HepG2 (cell line): ENCODE data around the gene TBL3. TPM values are rescaled to one million over a fixed set of nuclear protein-coding genes. Genes with fewer than 3 reads are reported as not detected.
A peak's percentile ranks its signal among the peaks of the same experiment; 100 is the strongest.

ENCODE experiments used
- GATAD1 ChIP-seq: IDR thresholded peaks from 2 replicates; pipeline ENCODE4 v1.6.1; 2016; ENCODE audit warnings: missing genetic modification reagents, missing compliant biosample characterization
- GRHL1 ChIP-seq: sonication (generic); formaldehyde crosslinking; conservative IDR thresholded peaks from 2 replicates; pipeline ENCODE4 v1.8.0; 2022; ENCODE audit warnings: missing genetic modification reagents
- HCFC1 ChIP-seq: fragments of 150-350 bp; IDR thresholded peaks from 2 replicates; pipeline ENCODE4 v1.6.1; 2014; ENCODE audit warnings: low read depth, low read length
- MNT ChIP-seq: fragments of 450-650 bp; IDR thresholded peaks from 2 replicates; pipeline ENCODE4 v1.6.1; 2016
- NFKBIZ ChIP-seq: IDR thresholded peaks from 2 replicates; pipeline ENCODE4 v1.6.1; 2018; ENCODE audit warnings: missing genetic modification reagents, missing compliant biosample characterization
- PLRG1 ChIP-seq: fragments of 450-650 bp; conservative IDR thresholded peaks from 2 replicates; pipeline ENCODE4 v1.6.1; 2016
- RFXAP ChIP-seq: sonication (generic); formaldehyde crosslinking; IDR thresholded peaks from 2 replicates; pipeline ENCODE4 v1.4.0; 2020; ENCODE audit warnings: missing genetic modification reagents, borderline replicate concordance
- RNF219 ChIP-seq: sonication (generic); formaldehyde crosslinking; IDR thresholded peaks from 2 replicates; pipeline ENCODE4 v1.5.0; 2020; ENCODE audit warnings: mild to moderate bottlenecking, missing genetic modification reagents
- UBTF ChIP-seq: sonication (generic); formaldehyde crosslinking; IDR thresholded peaks from 2 replicates; pipeline ENCODE4 v1.4.0; 2020; ENCODE audit warnings: mild to moderate bottlenecking, missing genetic modification reagents
- YEATS4 ChIP-seq: sonication (generic); formaldehyde crosslinking; IDR thresholded peaks from 2 replicates; pipeline ENCODE4 v1.4.0; 2020; ENCODE audit warnings: missing genetic modification reagents, borderline replicate concordance
- ZBTB44 ChIP-seq: sonication (generic); formaldehyde crosslinking; IDR thresholded peaks from 2 replicates; pipeline ENCODE4 v1.4.0; 2020; ENCODE audit warnings: missing genetic modification reagents
- ZGPAT ChIP-seq: IDR thresholded peaks from 2 replicates; pipeline ENCODE4 v1.6.1; 2016; ENCODE audit warnings: mild to moderate bottlenecking
- ZNF10 ChIP-seq: sonication (generic); formaldehyde crosslinking; IDR thresholded peaks from 2 replicates; pipeline ENCODE4 v1.4.0; 2020; ENCODE audit warnings: mild to moderate bottlenecking, low read depth, missing genetic modification reagents, borderline replicate concordance
- polyA plus RNA-seq, 8 experiments: library from polyadenylated mRNA; depleted of rRNA in 3 of 8; stranded (reverse) in 7 of 8; unstranded in 1 of 8; fragments of >200 nt; fragmentation: Illumina TruSeq in 4 of 8; extraction: Trizol in 4 of 8; gene quantifications; 2 replicates each; pipeline versions ENCODE4 v1.2.1 to v1.2.3, GENCODE V29; 2011 to 2016; ENCODE audit warnings: low read depth in 4 of 8, missing spikeins in 1 of 8, mixed read lengths in 1 of 8; ENCODE audit not compliant: insufficient read depth in 1 of 8
- total RNA-seq, 5 experiments: library from RNA; depleted of rRNA; stranded (reverse); fragments of >200 nt; fragmentation: Illumina TruSeq; extraction: Trizol; gene quantifications; 2 replicates each; pipeline ENCODE4 v1.2.3, GENCODE V29; 2016; ENCODE audit warnings: low read depth in 1 of 5
- TF ChIP-seq, protein P1 (sequence below): sonication (generic); formaldehyde crosslinking; conservative IDR thresholded peaks from 2 replicates; pipeline ENCODE4 v1.4.0; 2020; ENCODE audit warnings: missing genetic modification reagents

The TBL3 gene
- total and polyA plus RNA-seq, 2 of the 13 experiments (the other 11 are each of a cell fraction or from before 2014, with no cell fraction given): 16.8 to 38.0 TPM

DNA sequence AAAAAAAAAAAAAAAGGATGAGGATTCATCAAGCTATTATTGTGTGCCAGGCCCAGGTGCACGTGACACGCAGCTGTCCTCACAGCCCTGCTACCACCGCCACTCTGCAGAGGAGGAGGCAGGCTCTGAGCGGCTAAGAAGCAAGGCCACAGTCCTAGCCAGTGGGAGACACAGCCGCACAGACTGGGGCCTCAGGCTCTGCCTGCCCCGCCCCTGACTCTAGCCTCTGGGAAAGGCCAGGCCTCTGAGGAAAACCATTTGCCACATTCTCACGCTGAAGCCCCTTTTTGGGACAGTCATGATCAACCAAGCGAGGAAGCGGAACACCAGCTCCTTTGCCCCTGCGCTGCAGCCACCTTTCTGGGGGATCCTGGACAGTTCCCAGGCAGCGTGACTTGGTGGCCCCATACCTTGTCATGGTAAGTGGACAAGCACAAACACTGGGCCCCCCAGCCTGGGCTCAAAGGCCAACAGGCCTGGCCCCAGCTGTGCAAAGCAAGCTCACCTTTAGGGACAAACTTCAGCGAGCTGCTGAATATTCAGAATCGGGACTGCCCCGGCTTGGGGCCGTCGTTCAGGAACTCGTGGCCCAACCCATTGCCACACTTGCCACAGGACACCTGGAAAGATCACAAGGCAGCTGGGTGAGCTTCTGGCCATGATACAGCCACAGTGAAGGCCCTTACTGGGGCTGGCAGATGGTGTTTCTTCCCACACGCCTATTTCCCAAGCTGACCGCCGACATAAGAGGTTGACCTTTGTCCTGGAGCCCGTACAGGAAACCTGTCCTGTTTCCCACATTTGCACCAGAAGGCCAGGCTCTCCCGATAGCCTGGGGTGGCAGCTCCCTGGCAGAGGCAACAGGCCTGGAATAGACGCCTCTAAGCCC is 31.3 kb upstream of the TBL3 start (continued):
- TF ChIP-seq, protein P1, sequence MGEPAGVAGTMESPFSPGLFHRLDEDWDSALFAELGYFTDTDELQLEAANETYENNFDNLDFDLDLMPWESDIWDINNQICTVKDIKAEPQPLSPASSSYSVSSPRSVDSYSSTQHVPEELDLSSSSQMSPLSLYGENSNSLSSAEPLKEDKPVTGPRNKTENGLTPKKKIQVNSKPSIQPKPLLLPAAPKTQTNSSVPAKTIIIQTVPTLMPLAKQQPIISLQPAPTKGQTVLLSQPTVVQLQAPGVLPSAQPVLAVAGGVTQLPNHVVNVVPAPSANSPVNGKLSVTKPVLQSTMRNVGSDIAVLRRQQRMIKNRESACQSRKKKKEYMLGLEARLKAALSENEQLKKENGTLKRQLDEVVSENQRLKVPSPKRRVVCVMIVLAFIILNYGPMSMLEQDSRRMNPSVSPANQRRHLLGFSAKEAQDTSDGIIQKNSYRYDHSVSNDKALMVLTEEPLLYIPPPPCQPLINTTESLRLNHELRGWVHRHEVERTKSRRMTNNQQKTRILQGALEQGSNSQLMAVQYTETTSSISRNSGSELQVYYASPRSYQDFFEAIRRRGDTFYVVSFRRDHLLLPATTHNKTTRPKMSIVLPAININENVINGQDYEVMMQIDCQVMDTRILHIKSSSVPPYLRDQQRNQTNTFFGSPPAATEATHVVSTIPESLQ (CRISPR knock-in tag): no peak
- peak; percentile 68 for TF ChIP-seq NFKBIZ (CRISPR knock-in tag)
- TF ChIP-seq PLRG1: no peak
- no peak for TF ChIP-seq ZNF10 (CRISPR knock-in tag)
- no peak for TF ChIP-seq HCFC1
- peak; percentile 38; the same call in 1 of the 2 replicates for TF ChIP-seq ZBTB44
- TF ChIP-seq RNF219 (CRISPR knock-in tag): no peak
- 0 out of 2 replicates have a peak, but pooled peaks have one; percentile 49 for TF ChIP-seq RFXAP (CRISPR knock-in tag)
- TF ChIP-seq UBTF (CRISPR knock-in tag): peak; percentile 63
- TF ChIP-seq GRHL1 (CRISPR knock-in tag): no peak
- TF ChIP-seq YEATS4 (CRISPR knock-in tag): peak; percentile 37; the same call in 1 of the 2 replicates
- TF ChIP-seq ZGPAT: peak; percentile 55
- 0 out of 2 replicates have a peak, but pooled peaks have one; percentile 3 for TF ChIP-seq MNT
- TF ChIP-seq GATAD1 (CRISPR knock-in tag): 0 out of 2 replicates have a peak, but pooled peaks have one; percentile 26
